ENCODE results near the gene PLEKHA1.

The PLEKHA1 gene

DNA sequence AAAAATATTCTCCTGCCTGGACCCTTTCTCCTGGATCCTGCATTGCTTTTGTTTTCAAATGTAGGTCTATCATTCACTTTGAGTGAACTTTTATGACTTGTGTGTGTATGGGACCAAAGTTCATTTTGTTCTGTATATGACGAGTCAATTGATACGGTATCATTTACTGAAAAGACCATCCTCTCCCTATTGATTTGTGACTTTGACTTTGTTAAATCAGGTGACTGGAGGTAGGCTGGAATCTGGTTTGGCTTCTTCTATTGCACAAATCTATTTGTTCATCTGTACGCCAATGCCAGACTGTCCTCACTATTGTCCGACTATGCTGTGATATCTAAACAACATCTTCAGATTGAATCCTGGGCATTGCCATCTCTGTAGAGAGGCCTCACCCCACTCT lies 74.6 kb downstream of the PLEKHA1 start:
- DNase-seq = no peak
- H3K27ac Mint-ChIP-seq = no peak overlapping the region
- H3K27me3 Mint-ChIP-seq (ENCODE audit: low read depth, poor library complexity) = peaks cover 11% of the 10 kb centered on the region
- no peak for TF ChIP-seq CTCF (IDR thresholded peaks at IDR 0.05)
- H3K4me1 Mint-ChIP-seq = no peaks in the 10 kb centered on the region
- H3K4me3 Mint-ChIP-seq = no peak overlapping the region
- peaks cover 21% of the 10 kb centered on the region for H3K9me3 Mint-ChIP-seq
- no peaks in the 10 kb centered on the region for H3K36me3 Mint-ChIP-seq (ENCODE audit: low read depth)

DNA sequence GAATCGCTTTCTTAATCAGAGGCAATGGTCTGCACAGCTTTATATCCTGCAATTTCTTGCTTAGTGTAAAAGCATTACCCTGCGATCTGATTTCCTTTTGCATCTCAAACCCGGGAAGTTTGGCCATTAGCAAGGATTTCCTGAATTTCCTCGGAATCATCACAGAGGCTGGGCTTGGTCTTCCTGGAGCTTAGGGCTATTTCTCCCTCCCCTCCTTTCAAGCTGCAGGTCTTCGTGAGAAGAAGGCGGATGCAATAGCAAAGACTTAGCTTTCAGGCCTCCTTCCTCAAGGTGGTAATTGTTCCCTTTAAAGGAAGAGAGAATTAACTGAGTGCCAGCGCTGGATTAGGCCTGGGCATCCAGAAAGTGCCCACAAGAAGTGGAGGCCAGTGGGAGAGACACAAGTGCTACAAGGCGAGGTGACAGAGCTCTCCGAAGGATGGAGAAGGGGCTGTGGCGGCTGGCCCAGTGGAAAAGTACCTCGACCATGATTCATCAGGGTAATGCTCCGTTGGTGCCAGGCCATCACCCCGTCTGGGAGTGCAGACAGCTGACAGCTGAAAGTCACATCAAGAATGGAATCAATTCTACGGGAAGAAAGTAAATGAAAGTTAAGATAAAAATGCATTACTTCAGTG lies 76.0 kb downstream of the PLEKHA1 start:
- H3K27ac Mint-ChIP-seq = no peak overlapping the region
- H3K4me1 Mint-ChIP-seq = no peaks in the 10 kb centered on the region
- H3K9me3 Mint-ChIP-seq = peaks cover 17% of the 10 kb centered on the region
- DNase-seq = no peak
- no peak overlapping the region for H3K4me3 Mint-ChIP-seq
- no peaks in the 10 kb centered on the region for H3K36me3 Mint-ChIP-seq (ENCODE audit: low read depth)
- peaks cover 20% of the 10 kb centered on the region for H3K27me3 Mint-ChIP-seq (ENCODE audit: low read depth, poor library complexity)
- no peak for TF ChIP-seq CTCF (IDR thresholded peaks at IDR 0.05)

- TF ChIP-seq CTCF (IDR thresholded peaks at IDR 0.05) = no peak
- H3K27ac Mint-ChIP-seq = no peak overlapping the region
- no peaks in the 10 kb centered on the region for H3K36me3 Mint-ChIP-seq (ENCODE audit: low read depth)
- H3K9me3 Mint-ChIP-seq = no peaks in the 10 kb centered on the region
- no peaks in the 10 kb centered on the region for H3K4me1 Mint-ChIP-seq
- peaks cover 39% of the 10 kb centered on the region for H3K27me3 Mint-ChIP-seq (ENCODE audit: low read depth, poor library complexity)
- no peak overlapping the region for H3K4me3 Mint-ChIP-seq
- DNase-seq = no peak
Measured at GRCh38 chr10:122454071-122454470, 79.6 kb downstream of the PLEKHA1 start.

GRCh38 chr10:122454603-122455080 lies 80.1 kb downstream of the PLEKHA1 start, which contains the start of gene ARMS2:
Gene ARMS2 (plus strand): TSS chr10:122454653. CDS start chr10:122454728, 75 bp downstream.
- DNase-seq = no peak
- H3K9me3 Mint-ChIP-seq = no peaks in the 10 kb centered on the region
- no peak within 1 kb of the TSS for H3K4me3 Mint-ChIP-seq
- no peaks in the 10 kb centered on the region for H3K36me3 Mint-ChIP-seq (ENCODE audit: low read depth)
- H3K27me3 Mint-ChIP-seq (ENCODE audit: low read depth, poor library complexity) = peaks cover 44% of the 10 kb centered on the region
- no peaks in the 10 kb centered on the region for H3K4me1 Mint-ChIP-seq
- H3K27ac Mint-ChIP-seq = no peak within 1 kb of the TSS
- no peak for TF ChIP-seq CTCF (IDR thresholded peaks at IDR 0.05)

DNA sequence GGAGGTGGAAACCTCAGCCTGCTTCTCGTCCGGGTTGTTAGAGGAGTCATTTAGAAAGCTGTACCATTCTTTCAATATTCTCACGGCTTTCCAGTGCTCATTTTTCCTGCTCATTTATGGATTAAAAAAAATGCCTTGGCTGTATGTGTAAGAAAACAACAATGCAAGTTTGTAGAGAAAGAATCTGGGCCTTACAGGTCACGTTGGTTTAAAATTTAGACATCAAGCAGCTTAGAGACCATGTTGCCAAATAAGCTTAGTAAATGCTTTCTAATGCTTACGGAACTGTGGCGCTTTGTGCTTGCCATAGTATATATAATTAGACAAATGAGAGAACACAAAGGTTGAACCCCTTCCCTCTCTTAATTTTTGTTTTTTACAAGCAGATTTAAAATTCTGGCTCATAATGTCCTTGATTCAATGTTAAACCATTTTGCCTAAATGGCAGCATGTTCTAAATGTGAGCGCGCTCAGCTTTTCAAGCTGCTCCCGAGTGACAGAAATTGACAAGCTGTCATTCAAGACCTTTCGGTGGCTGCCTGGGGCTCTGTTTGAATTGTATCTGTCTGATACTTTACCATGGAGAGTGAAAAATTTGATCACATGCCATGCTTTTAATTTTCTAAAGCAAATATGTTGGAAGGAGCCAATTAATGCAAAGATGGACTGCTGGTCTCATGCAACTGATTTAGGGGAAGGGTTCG lies 81.0 kb downstream of the PLEKHA1 start:
- Mint-ChIP-seq H3K27ac (no peak overlapping the region), H3K4me1 (peaks cover under 1% of the 10 kb centered on the region), H3K9me3 (no peaks in the 10 kb centered on the region), H3K36me3 (ENCODE audit: low read depth) (no peaks in the 10 kb centered on the region), H3K4me3 (no peak overlapping the region), H3K27me3 (ENCODE audit: low read depth, poor library complexity) (peaks cover 53% of the 10 kb centered on the region)
- no peak for DNase-seq
- TF ChIP-seq CTCF (IDR thresholded peaks at IDR 0.05) = no peak
